Right hindlimb (tissue), 1 donor: ENCODE results near the gene MRPL41.
A peak's percentile ranks its signal among the peaks of the same experiment; 100 is the strongest.
"Not testable (repeated sequence)": the region's sequence is repeated elsewhere in the genome, so short reads cannot be mapped to it uniquely, and the experiment has no call there.

ENCODE experiments used
- DNase-seq: peaks from one replicate; pipeline ENCODE4 v3.0.0-alpha.2; 2018

The MRPL41 gene

GRCh38 chr9:137551264-137552021 is at the start of gene MRPL41:
Gene MRPL41, plus strand, starts transcription at chr9:137551879. Its CDS starts 203 bp downstream, at chr9:137552082.
- peak; percentile 91 for DNase-seq

GRCh38 chr9:137502008-137502911 is 49.4 kb upstream of the MRPL41 start:
- no peak for DNase-seq

GRCh38 chr9:137504432-137504777 is 47.3 kb upstream of the MRPL41 start:
- no peak for DNase-seq

DNA sequence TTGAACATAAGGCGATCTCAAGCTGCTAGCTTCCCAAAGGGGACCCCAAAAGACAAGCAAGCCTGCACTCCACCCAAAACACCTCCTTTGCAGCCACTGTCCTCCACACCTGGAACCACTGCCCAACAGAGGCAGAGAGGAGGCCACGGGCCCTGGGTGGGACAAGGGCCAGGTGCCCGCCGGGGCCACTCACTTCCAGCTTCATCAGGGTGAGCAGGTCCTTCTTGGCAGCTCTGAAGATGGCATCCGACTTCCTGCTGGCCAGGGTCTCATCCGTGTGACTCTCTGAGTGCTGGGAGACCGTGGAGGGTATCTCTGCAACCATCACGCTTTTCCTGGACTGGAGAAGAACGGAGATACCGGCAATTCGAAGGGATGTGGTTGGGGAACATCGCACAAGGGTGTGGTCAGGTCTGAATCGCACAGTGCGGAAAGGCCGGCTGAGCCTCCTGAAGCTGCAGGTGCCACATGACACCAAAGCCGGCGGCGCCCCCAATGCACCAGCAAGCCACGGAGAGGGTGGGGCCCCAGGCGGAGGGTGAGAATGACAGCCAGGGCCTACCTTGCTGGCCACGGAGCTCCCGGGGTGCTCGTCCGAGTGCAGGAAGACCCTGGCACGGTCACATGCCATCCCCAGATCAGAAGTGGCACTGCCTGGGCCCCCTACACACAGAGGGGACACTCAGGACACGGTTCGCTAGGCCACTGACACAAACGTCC is 46.1 kb upstream of the MRPL41 start:
- DNase-seq: no peak

DNA sequence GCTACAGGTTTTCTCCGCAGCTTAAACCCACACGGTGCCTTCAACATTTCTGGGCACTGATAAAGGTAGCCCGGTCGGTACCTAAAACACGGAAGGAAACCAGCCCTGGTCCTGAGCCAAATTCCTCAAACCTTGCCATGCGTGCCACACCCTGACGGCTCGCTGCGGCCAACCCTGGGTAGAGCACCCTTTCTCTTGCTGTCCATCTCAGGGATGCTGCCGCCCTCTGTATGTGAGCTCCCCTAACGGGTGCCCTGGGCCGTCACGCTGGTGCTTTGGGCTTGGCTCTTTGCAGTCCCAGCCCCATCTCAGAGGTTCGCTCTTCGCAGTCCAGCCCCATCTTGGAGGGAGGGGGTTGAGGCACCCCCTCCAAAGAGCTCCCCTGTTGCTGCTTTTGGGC is 45.4 kb upstream of the MRPL41 start:
- no peak for DNase-seq

- no peak for DNase-seq
Measured at GRCh38 chr9:137506702-137507171, 44.9 kb upstream of the MRPL41 start.

DNA sequence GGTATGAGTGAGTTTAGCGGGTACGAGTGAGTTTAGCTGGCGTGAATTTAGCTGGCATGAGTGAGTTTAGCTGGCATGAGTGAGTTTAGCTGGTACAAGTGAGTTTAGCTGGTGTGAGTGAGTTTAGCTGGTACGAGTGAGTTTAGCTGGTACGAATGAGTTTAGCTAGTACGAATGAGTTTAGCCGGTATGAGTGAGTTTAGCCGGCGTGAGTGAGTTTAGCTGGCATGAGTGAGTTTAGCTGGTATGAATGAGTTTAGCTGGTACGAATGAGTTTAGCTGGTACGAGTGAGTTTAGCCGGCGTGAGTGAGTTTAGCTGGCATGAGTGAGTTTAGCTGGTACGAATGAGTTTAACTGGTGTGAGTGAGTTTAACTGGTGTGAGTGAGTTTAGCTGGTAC is 42.5 kb upstream of the MRPL41 start:
- no peak for DNase-seq

- DNase-seq: not testable (repeated sequence)
Measured at GRCh38 chr9:137511126-137511525, 40.6 kb upstream of the MRPL41 start.

GRCh38 chr9:137511758-137512463 is 39.8 kb upstream of the MRPL41 start:
- no peak for DNase-seq

DNA sequence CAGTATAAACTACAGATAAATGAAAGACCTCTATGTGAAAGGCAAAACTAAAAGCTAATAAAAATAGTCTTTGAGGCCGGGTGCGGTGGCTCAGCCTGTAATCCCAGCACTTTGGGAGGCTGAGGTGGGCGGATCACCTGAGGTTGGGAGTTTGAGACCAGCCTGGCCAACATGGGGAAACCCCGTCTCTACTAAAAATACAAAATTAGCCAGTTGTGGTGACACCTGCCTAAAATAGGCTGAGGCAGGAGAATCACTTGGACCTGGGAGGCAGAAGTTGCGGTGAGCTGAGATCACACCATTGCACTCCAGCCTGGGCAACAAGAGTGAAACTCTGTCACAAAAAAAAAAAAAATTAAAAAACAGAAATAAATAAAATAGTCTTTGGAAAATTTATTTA is 38.5 kb upstream of the MRPL41 start:
- DNase-seq: not testable (repeated sequence)

- not testable (repeated sequence) for DNase-seq
Measured at GRCh38 chr9:137513801-137514570, 37.7 kb upstream of the MRPL41 start.

DNA sequence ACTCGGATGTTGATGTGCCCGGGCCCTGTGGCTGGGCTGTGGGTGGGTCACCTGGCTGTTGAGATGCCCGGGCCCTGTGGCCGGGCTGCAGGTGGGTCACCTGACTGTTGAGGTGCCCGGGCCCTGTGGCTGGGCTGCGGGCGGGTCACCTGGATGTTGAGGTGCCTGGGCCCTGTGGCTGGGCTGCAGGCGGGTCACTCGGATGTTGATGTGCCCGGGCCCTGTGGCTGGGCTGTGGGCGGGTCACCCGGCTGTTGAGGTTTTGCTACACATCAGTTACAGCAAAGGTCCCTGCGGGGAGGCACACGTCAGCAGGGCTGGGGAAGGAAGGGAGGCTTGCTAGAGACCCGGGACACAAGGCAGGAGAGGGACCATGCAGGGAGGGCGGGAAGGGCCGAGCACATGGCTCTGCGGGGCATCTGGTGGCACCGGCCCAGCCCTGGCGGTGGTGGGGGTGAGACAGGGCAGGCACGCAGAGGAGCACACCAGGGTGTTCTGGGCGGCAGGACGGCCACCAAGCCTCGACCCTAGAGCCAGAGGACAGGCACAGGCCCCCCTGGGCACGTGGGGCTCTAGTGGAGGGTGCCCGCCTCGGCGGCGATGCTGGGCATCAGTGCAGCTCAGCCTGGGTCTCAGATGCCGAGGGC is 36.9 kb upstream of the MRPL41 start:
- DNase-seq: no peak

DNA sequence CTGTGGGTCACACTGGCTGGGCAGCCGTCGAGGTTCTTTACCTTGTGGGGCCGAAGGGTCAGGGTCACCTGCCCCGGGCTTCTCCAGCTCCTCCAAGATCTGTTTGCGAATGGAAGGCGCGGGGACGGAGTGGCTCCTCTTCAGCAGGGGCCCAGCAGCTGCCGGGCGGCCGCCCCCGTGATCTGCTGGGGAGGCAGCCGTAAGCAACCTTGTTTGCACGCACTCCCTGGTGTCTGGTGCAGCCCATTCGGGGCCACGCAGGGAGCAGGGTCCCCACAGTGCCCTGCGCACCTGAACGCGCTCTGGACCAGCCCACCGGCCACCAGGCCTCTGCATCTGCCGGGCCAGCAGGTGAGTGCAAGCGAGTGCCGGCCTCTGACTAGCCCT is 36.3 kb upstream of the MRPL41 start:
- DNase-seq: no peak

DNA sequence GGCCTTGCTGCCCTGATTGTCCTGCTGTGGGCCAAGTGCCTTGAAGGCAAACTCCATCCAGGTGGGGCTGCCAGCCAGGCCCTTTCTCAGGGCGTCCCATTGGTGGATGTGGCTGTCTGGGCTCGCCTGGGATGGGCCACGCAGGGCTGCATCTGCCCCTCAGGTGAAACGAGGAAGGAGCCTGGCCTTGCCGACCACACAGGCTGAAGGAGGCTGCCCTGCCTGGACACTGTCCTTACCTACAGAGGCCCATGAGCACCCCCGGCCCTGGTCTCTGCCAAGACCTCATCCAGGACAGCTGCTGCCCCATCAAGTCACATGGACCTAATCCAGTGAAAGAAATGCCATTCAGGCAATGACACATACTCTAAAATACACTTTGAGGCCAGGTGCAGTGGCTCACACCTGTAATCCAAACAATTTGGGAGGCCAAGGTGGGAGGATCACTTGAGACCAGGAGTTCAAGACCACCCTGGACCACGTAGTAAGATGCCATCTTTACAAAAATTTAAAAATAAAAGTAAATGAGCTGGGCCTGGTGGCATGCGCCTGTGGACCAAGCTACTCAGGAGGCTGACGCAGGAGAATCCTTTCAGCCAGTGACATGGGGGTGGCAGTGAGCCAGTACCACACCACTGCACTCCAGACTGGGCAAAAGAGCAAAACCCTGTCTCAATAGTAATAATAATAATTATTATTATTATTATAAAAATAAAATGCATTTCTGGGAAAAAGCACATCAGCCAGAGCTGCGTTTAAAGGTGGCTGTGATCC is 35.3 kb upstream of the MRPL41 start:
- no peak for DNase-seq

- DNase-seq: not testable (repeated sequence)
Measured at GRCh38 chr9:137518661-137519459, 32.8 kb upstream of the MRPL41 start.

GRCh38 chr9:137519553-137519952 is 32.1 kb upstream of the MRPL41 start:
- DNase-seq: no peak

DNA sequence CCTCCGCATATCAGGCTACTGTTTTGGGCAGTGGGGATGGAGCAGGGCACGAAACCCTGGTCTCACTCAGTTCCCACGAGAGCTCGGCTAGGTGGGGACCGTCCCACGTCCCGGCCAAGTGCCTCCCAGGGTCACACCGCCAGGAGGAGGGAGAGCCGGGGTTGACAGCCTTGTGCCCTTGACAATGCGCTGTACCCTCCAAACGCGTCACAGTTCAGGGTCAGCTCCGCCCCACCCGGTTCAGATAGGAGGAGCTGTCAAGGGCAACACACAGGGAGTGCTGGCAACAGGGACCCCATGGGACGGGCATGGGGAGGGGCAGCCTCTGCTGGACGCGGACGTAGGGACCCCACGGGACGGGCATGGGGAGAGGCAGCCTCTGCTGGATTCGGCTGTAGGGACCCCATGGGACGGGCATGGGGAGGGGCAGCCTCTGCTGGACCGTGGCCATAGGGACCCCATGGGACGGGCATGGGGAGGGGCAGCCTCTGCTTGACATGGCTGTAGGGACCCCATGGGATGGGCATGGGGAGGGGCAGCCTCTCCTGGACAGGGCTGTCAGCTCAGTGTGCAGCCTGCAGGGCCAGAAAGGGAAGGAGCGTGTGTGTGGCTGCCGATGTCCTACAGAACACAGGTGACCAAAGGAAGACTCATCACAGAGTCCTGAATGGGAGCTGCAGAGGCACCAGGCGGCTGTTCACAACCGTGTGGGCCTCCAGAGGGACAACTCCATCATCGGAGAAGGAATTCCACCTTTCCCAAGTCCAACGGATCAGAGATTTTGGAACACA is 30.9 kb upstream of the MRPL41 start:
- DNase-seq: no peak

- no peak for DNase-seq
Measured at GRCh38 chr9:137521405-137521985, 30.2 kb upstream of the MRPL41 start.
